ENCODE results near the gene FNIP2. TPM values are rescaled to one million over a fixed set of nuclear protein-coding genes. Genes with fewer than 3 reads are reported as not detected.
A peak's percentile ranks its signal among the peaks of the same experiment; 100 is the strongest.

Gene FNIP2
- total and polyA plus RNA-seq, 2 donors (not counting 1 experiment from before 2014, with no cell fraction given): 16.9 to 36.8 TPM

DNA sequence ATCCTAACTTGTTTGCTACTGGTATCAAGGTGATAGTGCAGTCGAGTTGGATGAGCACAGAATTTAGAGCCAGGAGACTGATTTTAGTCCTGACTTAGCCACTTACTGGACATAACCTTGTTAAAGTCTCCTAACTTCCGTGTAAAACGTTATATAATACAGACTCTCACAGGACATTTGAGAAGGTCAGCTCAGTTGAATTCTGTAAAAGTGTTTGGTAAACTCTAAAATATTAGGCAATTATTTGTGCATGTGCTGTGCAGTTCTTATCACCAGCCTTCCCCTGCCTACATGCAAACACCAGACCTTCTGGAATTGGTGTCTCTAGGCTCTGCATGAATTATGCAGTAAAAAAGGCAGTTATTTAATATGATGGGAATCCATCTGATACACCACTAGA, 45.4 kb downstream of the FNIP2 start:
- Histone ChIP-seq H3K27me3 (ENCODE audit: control insufficient read depth, insufficient read depth, low read length) (no peaks in the 10 kb centered on the region), H3K4me3 (replicated peaks in 1 of 4; ENCODE audit: control extremely low read depth in 1 of 4, insufficient read depth in 1 of 4, low read depth in 3 of 4, low read length in 4 of 4) (no peak overlapping the region), H3K4me2 (ENCODE audit: extremely low read depth, insufficient read depth, low read length) (no peak overlapping the region), H3K36me3 (ENCODE audit: control insufficient read depth, insufficient read depth, low read length) (no peaks in the 10 kb centered on the region), H3K9ac (ENCODE audit: insufficient read depth, low read length) (no peak overlapping the region), H4K20me1 (ENCODE audit: control insufficient read depth, extremely low read depth, insufficient read depth, low read length) (no peaks in the 10 kb centered on the region), H3K9me3 (ENCODE audit: control insufficient read depth, insufficient read depth, low read depth, low read length) (no peaks in the 10 kb centered on the region), H3K27ac (ENCODE audit: insufficient read depth, low read length) (no peak overlapping the region), H3K4me1 (ENCODE audit: control insufficient read depth, extremely low read depth, insufficient read depth, low read length) (peaks cover 2% of the 10 kb centered on the region), H3K79me2 (ENCODE audit: control insufficient read depth, insufficient read depth, low read length) (peaks cover 9% of the 10 kb centered on the region), H2AFZ (ENCODE audit: low read length) (no peak overlapping the region)
- no peak for DNase-seq (ENCODE audit: low read depth in 2 of 2)
- TF ChIP-seq EZH2 (IDR thresholded peaks at IDR 0.05; ENCODE audit: low read length, missing control alignments): no peak
- TF ChIP-seq, protein P1, sequence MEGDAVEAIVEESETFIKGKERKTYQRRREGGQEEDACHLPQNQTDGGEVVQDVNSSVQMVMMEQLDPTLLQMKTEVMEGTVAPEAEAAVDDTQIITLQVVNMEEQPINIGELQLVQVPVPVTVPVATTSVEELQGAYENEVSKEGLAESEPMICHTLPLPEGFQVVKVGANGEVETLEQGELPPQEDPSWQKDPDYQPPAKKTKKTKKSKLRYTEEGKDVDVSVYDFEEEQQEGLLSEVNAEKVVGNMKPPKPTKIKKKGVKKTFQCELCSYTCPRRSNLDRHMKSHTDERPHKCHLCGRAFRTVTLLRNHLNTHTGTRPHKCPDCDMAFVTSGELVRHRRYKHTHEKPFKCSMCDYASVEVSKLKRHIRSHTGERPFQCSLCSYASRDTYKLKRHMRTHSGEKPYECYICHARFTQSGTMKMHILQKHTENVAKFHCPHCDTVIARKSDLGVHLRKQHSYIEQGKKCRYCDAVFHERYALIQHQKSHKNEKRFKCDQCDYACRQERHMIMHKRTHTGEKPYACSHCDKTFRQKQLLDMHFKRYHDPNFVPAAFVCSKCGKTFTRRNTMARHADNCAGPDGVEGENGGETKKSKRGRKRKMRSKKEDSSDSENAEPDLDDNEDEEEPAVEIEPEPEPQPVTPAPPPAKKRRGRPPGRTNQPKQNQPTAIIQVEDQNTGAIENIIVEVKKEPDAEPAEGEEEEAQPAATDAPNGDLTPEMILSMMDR (conservative IDR thresholded peaks at IDR 0.05 in 1 of 2, IDR thresholded peaks at IDR 0.05 in 1 of 2; ENCODE audit: low read depth in 1 of 2, low read length in 2 of 2): no peak

- Histone ChIP-seq H3K27ac (ENCODE audit: insufficient read depth, low read length) (no peak overlapping the region), H3K4me1 (ENCODE audit: control insufficient read depth, extremely low read depth, insufficient read depth, low read length) (peaks cover 2% of the 10 kb centered on the region), H3K79me2 (ENCODE audit: control insufficient read depth, insufficient read depth, low read length) (peaks cover 9% of the 10 kb centered on the region), H3K9ac (ENCODE audit: insufficient read depth, low read length) (no peak overlapping the region), H3K36me3 (ENCODE audit: control insufficient read depth, insufficient read depth, low read length) (no peaks in the 10 kb centered on the region), H4K20me1 (ENCODE audit: control insufficient read depth, extremely low read depth, insufficient read depth, low read length) (no peaks in the 10 kb centered on the region), H3K9me3 (ENCODE audit: control insufficient read depth, insufficient read depth, low read depth, low read length) (no peaks in the 10 kb centered on the region), H3K4me3 (replicated peaks in 1 of 4; ENCODE audit: control extremely low read depth in 1 of 4, insufficient read depth in 1 of 4, low read depth in 3 of 4, low read length in 4 of 4) (no peak overlapping the region), H2AFZ (ENCODE audit: low read length) (no peak overlapping the region), H3K4me2 (ENCODE audit: extremely low read depth, insufficient read depth, low read length) (no peak overlapping the region), H3K27me3 (ENCODE audit: control insufficient read depth, insufficient read depth, low read length) (no peaks in the 10 kb centered on the region)
- TF ChIP-seq EZH2 (IDR thresholded peaks at IDR 0.05; ENCODE audit: low read length, missing control alignments): no peak
- TF ChIP-seq, protein P1 (conservative IDR thresholded peaks at IDR 0.05 in 1 of 2, IDR thresholded peaks at IDR 0.05 in 1 of 2; ENCODE audit: low read depth in 1 of 2, low read length in 2 of 2): no peak
- DNase-seq (ENCODE audit: low read depth in 2 of 2): peak in 1 of 2 donors; percentile 95
These were observed 46.0 kb downstream of the FNIP2 start for GRCh38 chr4:158814636-158815330.

DNA sequence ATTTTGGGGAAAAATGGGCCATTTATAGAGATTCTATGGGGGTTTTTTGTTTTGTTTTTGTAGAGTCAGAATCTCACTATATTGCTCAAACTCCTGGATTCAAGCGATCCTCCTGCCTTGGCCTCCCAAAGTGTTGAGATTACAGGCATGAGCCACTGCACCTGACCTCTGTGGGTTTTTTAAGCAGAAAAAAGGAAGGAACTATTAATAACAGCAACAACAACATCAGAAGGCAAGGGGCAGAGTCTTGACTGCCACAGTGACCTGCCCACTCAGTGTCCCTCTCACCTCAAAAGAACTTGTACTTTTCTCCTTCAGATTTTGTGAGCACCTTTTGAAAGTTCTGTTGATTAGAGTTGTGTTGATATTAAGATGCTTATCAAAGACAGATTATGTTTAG, 48.1 kb downstream of the FNIP2 start:
- H3K27me3 ChIP-seq (ENCODE audit: control insufficient read depth, insufficient read depth, low read length): no peaks in the 10 kb centered on the region
- no peaks in the 10 kb centered on the region for H3K4me1 ChIP-seq (ENCODE audit: control insufficient read depth, extremely low read depth, insufficient read depth, low read length)
- no peaks in the 10 kb centered on the region for H3K9me3 ChIP-seq (ENCODE audit: control insufficient read depth, insufficient read depth, low read depth, low read length)
- H3K27ac ChIP-seq (ENCODE audit: insufficient read depth, low read length): no peak overlapping the region
- H3K9ac ChIP-seq (ENCODE audit: insufficient read depth, low read length): no peak overlapping the region
- no peak overlapping the region for H2AFZ ChIP-seq (ENCODE audit: low read length)
- H3K79me2 ChIP-seq (ENCODE audit: control insufficient read depth, insufficient read depth, low read length): peaks cover 5% of the 10 kb centered on the region
- H3K36me3 ChIP-seq (ENCODE audit: control insufficient read depth, insufficient read depth, low read length): no peaks in the 10 kb centered on the region
- no peak overlapping the region for H3K4me2 ChIP-seq (ENCODE audit: extremely low read depth, insufficient read depth, low read length)
- no peak for DNase-seq (ENCODE audit: low read depth in 2 of 2)
- H3K4me3 ChIP-seq (replicated peaks in 1 of 4; ENCODE audit: control extremely low read depth in 1 of 4, insufficient read depth in 1 of 4, low read depth in 3 of 4, low read length in 4 of 4): no peak overlapping the region
- H4K20me1 ChIP-seq (ENCODE audit: control insufficient read depth, extremely low read depth, insufficient read depth, low read length): no peaks in the 10 kb centered on the region
- TF ChIP-seq, protein P1 (conservative IDR thresholded peaks at IDR 0.05 in 1 of 2, IDR thresholded peaks at IDR 0.05 in 1 of 2; ENCODE audit: low read depth in 1 of 2, low read length in 2 of 2): no peak
- no peak for TF ChIP-seq EZH2 (IDR thresholded peaks at IDR 0.05; ENCODE audit: low read length, missing control alignments)
